PC-3 (cell line): ENCODE measurements around the gene FER1L5. TPM values are rescaled to one million over a fixed set of nuclear protein-coding genes. Genes with fewer than 3 reads are reported as not detected.

Experiments used
- ATAC-seq: fragments of 200-7000 bp; cut with Tn5 transposase; 2 replicates; pipeline ENCODE4 v1.9.1; 2020; ENCODE audit warnings: mild to moderate bottlenecking, moderate library complexity
- BruUV-seq: library from RNA; stranded (reverse); fragments of 400-500 nt; replicated peaks from 2 replicates; lab custom pipeline; 2021; lab: Mats Ljungman, UMichigan
- CTCF ChIA-PET: fragments of 300-600 bp; sonication (Branson Sonifier 250); formaldehyde crosslinking; loops from one replicate; lab custom pipeline; 2022; ENCODE audit warnings: antibody characterized with exemption; lab: Charles Lee
- POLR2A ChIA-PET: fragments of 300-600 bp; sonication (Branson Sonifier 250); formaldehyde crosslinking; loops from one replicate; lab custom pipeline; 2022; ENCODE audit warnings: antibody characterized with exemption; ENCODE audit not compliant: unreplicated experiment; lab: Charles Lee
- DNase-seq: peaks from one replicate; pipeline ENCODE4 v3.0.0-alpha.2; 2015
- H2AFZ ChIP-seq: fragments of 300-600 bp; sonication (generic); 2 replicates; pipeline ENCODE4 v1.6.0; 2016; ENCODE audit warnings: antibody characterized with exemption, low read length
- H3F3A ChIP-seq: fragments of 300-600 bp; sonication (generic); one replicate; pipeline ENCODE4 v1.6.0; 2017; ENCODE audit warnings: antibody characterized with exemption, low read length, control low read depth, mild to moderate bottlenecking; ENCODE audit not compliant: unreplicated experiment
- H3K27ac ChIP-seq: fragments of 300-600 bp; sonication (generic); 2 replicates; pipeline ENCODE4 v1.5.1; 2016; ENCODE audit warnings: mild to moderate bottlenecking, low read length
- H3K27me3 ChIP-seq: fragments of 300-600 bp; sonication (generic); 2 replicates; pipeline ENCODE4 v1.6.1; 2016; ENCODE audit warnings: low read length, mixed read lengths
- H3K36me3 ChIP-seq: fragments of 300-600 bp; sonication (generic); 2 replicates; pipeline ENCODE4 v1.6.1; 2016; ENCODE audit warnings: low read depth, mixed run types, low read length, mixed read lengths
- H3K4me1 ChIP-seq: fragments of 300-600 bp; sonication (generic); 2 replicates; pipeline ENCODE4 v1.5.1; 2016; ENCODE audit warnings: low read length; ENCODE audit not compliant: insufficient read depth
- H3K4me2 ChIP-seq: fragments of 300-600 bp; sonication (generic); 2 replicates; pipeline ENCODE4 v1.6.0; 2016; ENCODE audit warnings: low read length
- H3K4me3 ChIP-seq: fragments of 300-600 bp; sonication (generic); 2 replicates; pipeline ENCODE4 v1.5.1; 2016; ENCODE audit warnings: mild to moderate bottlenecking, low read length, mixed read lengths
- H3K79me2 ChIP-seq: fragments of 300-600 bp; sonication (generic); 2 replicates; pipeline ENCODE4 v1.6.1; 2017; ENCODE audit warnings: low read length, mixed read lengths
- H3K9ac ChIP-seq: fragments of 300-600 bp; sonication (generic); 2 replicates; pipeline ENCODE4 v1.6.0; 2016; ENCODE audit warnings: mild to moderate bottlenecking, low read length
- H3K9me2 ChIP-seq: fragments of 300-600 bp; sonication (generic); replicated peaks from 2 replicates; pipeline ENCODE4 v1.6.1; 2016; ENCODE audit warnings: mixed run types, low read length, mixed read lengths
- H3K9me3 ChIP-seq: fragments of 300-600 bp; sonication (generic); 2 replicates; pipeline ENCODE4 v1.6.1; 2016; ENCODE audit warnings: low read length, mixed read lengths
- H4K20me1 ChIP-seq: fragments of 300-600 bp; sonication (generic); 2 replicates; pipeline ENCODE4 v1.6.1; 2016; ENCODE audit warnings: low read length, mixed read lengths
- EZH2 ChIP-seq: fragments of 300-600 bp; sonication (generic); IDR thresholded peaks from one replicate; pipeline ENCODE4 v1.6.1; 2017; ENCODE audit warnings: antibody characterized with exemption, mild to moderate bottlenecking, low read length; ENCODE audit not compliant: unreplicated experiment
- EZH2phosphoT487 ChIP-seq: fragments of 300-600 bp; sonication (generic); IDR thresholded peaks from 2 replicates; pipeline ENCODE4 v1.6.1; 2018; ENCODE audit warnings: mild to moderate bottlenecking, antibody characterized with exemption, low read length, borderline replicate concordance
- intact Hi-C: fragments of 100-400 bp; cut with micrococcal nuclease; formaldehyde crosslinking; loops from 2 replicates; pipeline ENCODE4 v1.9.0; 2023
- total RNA-seq: library from RNA; depleted of rRNA; stranded (reverse); fragments of >200 nt; gene quantifications from 2 replicates; pipeline ENCODE4 v1.2.3, GENCODE V29; 2014
- TF ChIP-seq, protein P1 (sequence below): fragments of 300-600 bp; sonication (generic); conservative IDR thresholded peaks from 2 replicates; pipeline ENCODE4 v1.5.1; 2017; ENCODE audit warnings: antibody characterized with exemption, low read depth, mild to moderate bottlenecking, low read length

The FER1L5 gene
- total RNA-seq, 1 experiment from 2014 or later, result not detected

DNA sequence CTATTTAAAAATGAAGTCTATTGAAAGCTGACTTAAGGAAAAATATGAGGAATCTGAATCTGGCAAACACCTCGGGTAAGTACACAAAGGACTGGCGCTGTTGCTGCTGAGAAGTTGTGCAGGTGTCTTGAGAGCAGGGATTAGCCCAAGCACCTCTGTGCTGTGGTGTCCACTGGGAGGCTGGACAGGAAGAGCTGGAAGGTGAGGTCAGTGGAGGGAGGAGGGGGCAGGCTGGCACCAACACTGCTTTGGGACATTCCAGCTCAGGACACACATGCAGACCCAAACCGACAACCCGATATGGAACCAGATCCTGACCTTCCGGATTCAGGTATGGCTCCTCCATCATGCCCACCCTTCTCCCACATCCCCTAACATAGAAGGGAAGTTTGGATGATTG, 20.6 kb downstream of the FER1L5 start:
- Histone ChIP-seq H3K9me3 (no peaks in the 10 kb centered on the region), H3K79me2 (no peaks in the 10 kb centered on the region), H3K4me3 (no peak overlapping the region), H2AFZ (0 out of 2 replicates have a peak overlapping the region, but pooled peaks have one; percentile 22), H3K27ac (no peak overlapping the region), H4K20me1 (no peaks in the 10 kb centered on the region), H3K9me2 (no peaks in the 10 kb centered on the region), H3K36me3 (no peaks in the 10 kb centered on the region), H3K9ac (no peak overlapping the region), H3F3A (no peaks in the 10 kb centered on the region), H3K4me2 (no peak overlapping the region), H3K27me3 (no peaks in the 10 kb centered on the region), H3K4me1 (peaks cover 14% of the 10 kb centered on the region)
- ATAC-seq (no peak), DNase-seq (no peak)
- intact Hi-C loops, result no loop called here
- ChIA-PET CTCF (no interaction called here), POLR2A (no interaction called here)
- no TSS peak for BruUV-seq
- no peak for TF ChIP-seq EZH2phosphoT487
- TF ChIP-seq, protein P1, sequence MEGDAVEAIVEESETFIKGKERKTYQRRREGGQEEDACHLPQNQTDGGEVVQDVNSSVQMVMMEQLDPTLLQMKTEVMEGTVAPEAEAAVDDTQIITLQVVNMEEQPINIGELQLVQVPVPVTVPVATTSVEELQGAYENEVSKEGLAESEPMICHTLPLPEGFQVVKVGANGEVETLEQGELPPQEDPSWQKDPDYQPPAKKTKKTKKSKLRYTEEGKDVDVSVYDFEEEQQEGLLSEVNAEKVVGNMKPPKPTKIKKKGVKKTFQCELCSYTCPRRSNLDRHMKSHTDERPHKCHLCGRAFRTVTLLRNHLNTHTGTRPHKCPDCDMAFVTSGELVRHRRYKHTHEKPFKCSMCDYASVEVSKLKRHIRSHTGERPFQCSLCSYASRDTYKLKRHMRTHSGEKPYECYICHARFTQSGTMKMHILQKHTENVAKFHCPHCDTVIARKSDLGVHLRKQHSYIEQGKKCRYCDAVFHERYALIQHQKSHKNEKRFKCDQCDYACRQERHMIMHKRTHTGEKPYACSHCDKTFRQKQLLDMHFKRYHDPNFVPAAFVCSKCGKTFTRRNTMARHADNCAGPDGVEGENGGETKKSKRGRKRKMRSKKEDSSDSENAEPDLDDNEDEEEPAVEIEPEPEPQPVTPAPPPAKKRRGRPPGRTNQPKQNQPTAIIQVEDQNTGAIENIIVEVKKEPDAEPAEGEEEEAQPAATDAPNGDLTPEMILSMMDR, result no peak
- no peak for TF ChIP-seq EZH2

DNA sequence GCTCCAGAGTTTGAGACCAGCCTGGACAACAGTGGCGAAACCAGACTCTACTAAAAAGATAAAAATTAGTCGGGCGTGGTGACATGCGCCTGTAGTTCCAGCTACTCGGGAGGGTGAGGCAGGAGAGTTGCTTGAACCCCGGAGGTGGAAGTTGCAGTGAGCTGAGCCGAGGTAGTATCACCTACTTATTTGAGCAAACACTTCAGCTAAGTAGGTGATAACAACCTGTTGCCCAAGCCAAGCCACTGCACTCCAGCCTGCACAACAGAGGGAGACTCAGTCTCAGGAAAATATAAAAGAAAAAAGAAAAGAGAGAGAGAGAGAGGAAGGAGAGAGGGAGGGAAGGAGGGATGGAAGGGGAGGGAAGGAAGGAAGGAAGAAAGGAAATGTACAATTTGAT, 21.3 kb downstream of the FER1L5 start:
- H3K9me2 ChIP-seq, result no peaks in the 10 kb centered on the region
- no peaks in the 10 kb centered on the region for H3K9me3 ChIP-seq
- no peak overlapping the region for H3K4me2 ChIP-seq
- no peaks in the 10 kb centered on the region for H4K20me1 ChIP-seq
- no peaks in the 10 kb centered on the region for H3K79me2 ChIP-seq
- H3K27me3 ChIP-seq, result no peaks in the 10 kb centered on the region
- ATAC-seq, result no peak
- ChIA-PET POLR2A (no interaction called here), CTCF (no interaction called here)
- BruUV-seq, result no TSS peak
- no peak for TF ChIP-seq EZH2
- TF ChIP-seq, protein P1, result no peak
- TF ChIP-seq EZH2phosphoT487, result no peak
- DNase-seq, result no peak
- H3K9ac ChIP-seq, result no peak overlapping the region
- peaks cover 14% of the 10 kb centered on the region for H3K4me1 ChIP-seq
- no peak overlapping the region for H2AFZ ChIP-seq
- H3K36me3 ChIP-seq, result no peaks in the 10 kb centered on the region
- no peak overlapping the region for H3K27ac ChIP-seq
- no peaks in the 10 kb centered on the region for H3F3A ChIP-seq
- no peak overlapping the region for H3K4me3 ChIP-seq
- intact Hi-C loops, result no loop called here

- Histone ChIP-seq H3K36me3 (no peaks in the 10 kb centered on the region), H3K4me1 (peaks cover 14% of the 10 kb centered on the region), H4K20me1 (no peaks in the 10 kb centered on the region), H3K9me2 (no peaks in the 10 kb centered on the region), H3K27ac (peak overlapping the region; percentile 23), H3K27me3 (no peaks in the 10 kb centered on the region), H3K9me3 (no peaks in the 10 kb centered on the region), H3K4me3 (no peak overlapping the region), H3F3A (no peaks in the 10 kb centered on the region), H3K4me2 (peak overlapping the region; percentile 40), H3K79me2 (no peaks in the 10 kb centered on the region), H3K9ac (no peak overlapping the region), H2AFZ (peak overlapping the region; percentile 69; the same call in 1 of the 2 replicates)
- POLR2A ChIA-PET, result no interaction called here
- BruUV-seq, result no TSS peak
- DNase-seq (no peak), ATAC-seq (no peak)
- TF ChIP-seq EZH2phosphoT487 (no peak), EZH2 (no peak)
- TF ChIP-seq, protein P1, result no peak
- CTCF ChIA-PET, result no interaction called here
- intact Hi-C loops, result no loop called here
Observed at GRCh38 chr2:96664366-96664925, 21.9 kb downstream of the FER1L5 start.
